NCI-H524 treated with DMSO at 0.1 percent for 48 hours (cell line): ENCODE data around the gene CUL4B.
A peak's percentile ranks its signal among the peaks of the same experiment; 100 is the strongest.
"Not testable (repeated sequence)": the region's sequence is repeated elsewhere in the genome, so short reads cannot be mapped to it uniquely, and the experiment has no call there.

Experiments
- DNase-seq: peaks from one replicate; lab custom pipeline; 2025; lab: John Stamatoyannopoulos, UW

Gene CUL4B

DNA sequence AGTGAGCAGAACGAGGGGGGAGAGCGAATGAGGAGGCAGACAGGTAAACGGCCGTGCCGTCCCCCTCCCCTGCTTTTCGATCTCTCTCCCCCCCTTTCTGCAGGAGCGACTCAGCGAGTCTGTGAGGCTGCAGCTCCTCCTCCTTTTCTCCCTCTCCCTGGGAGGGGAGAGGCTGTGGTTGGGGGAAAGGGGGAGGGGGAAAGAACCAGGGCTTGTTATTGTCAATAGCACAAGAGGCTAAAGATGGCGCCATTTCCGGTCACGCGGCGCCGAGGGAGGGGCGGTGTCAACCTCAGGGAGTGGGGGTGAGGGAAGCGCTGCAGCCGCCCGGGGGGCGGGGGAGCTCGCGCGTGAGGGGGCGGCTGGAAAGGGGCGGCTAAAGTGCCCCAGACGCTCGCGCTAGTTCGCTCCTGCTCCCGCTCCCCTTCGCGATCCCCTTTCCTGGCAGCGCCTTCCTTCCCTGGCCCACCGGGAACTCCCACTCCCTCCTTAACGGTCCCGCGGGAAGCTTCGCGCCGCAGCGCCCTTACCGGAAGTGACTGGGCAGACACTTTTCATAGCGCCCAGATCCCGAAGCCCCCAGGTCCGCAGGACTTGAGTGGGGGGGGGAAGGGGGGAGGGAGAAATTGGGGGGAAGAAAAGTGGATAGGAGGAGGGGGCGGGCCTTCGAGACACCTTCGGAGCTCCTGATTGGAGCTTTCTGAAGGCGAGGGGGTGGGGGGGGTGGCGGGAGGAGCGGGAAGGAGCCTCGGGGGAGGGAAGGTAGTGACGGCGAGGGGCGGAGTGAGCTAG is at the start of gene CUL4B:
Gene CUL4B (minus strand): TSS at position 121 of the 792 bp plus-strand sequence. CDS start 324 bp downstream, outside the sequence.
- peak; percentile 81 for DNase-seq

DNA sequence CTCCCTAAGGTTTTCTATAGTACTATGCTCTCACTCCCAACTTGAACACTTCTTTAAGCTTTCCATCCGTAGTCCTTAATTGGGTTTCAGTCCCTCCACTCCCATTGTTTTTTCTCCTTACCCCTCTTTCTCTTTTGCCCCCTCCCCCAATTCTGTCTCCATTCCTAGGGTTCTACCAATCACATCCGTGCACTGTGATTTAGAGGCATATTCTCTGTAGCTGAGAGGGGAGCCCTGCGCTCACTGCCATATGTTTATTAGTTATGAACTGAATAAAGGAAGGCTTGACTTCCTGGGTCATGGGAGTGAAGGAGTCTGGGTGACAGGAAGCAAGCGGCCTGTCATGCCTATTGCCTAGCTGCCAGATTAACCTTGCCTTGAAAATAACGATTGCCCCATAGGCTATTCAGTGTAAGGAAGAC is 43.6 kb upstream of the CUL4B start:
- peak; percentile 38 for DNase-seq

DNA sequence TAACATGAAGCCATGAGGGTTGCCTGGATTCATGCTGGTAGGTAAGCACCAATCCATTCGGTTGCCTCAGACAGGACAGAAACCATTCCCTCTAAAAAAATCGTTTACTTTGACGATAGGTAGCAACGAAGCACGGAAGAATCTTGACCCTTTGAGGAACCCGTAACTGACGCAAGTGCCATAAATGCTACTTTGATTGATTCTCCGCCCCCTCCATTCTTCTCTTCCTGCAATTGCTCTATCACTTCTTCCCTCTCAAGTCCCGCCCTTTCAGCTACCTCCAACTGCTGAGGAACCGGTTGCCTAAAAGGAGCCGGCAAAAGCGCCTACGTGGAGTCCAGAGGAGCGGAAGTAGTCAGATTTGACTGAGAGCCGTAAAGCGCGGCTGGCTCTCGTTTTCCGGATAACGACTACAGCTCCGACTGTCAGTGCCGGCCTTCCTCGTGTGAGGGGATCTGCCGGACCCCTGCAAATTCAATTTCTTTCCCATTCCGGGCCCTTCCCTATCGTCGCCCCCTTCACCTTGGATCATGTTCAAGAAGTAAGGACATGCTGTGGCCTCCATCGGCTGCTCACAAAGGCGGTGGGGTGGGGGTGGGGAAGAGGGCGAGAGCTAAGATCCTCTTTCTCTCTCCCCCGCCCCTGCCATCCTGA is 43.1 kb upstream of the CUL4B start, which contains the start of gene MCTS1:
Gene MCTS1 (plus strand): TSS at position 395 of the 654 bp plus-strand sequence. CDS start 136 bp downstream, at position 531.
- DNase-seq = peak; percentile 97

DNA sequence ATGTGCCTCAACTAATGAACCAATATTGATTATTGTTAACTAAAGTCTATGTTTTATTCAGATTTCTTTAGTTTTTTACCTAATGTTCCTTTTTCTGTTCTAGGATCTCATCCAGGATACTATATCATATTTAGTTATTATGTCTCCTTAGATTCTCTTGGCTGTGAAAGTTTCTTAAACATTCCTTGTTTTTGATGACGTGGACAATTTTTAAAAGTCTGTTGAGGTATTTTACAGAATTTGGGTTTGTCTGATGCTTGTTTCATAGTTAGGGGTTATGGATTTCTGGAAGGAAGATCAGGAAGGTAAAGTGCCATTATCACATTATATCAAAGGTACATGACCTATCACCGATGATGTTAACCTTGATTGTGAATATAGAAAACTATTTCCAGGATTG is 24.9 kb upstream of the CUL4B start:
- DNase-seq = no peak

DNA sequence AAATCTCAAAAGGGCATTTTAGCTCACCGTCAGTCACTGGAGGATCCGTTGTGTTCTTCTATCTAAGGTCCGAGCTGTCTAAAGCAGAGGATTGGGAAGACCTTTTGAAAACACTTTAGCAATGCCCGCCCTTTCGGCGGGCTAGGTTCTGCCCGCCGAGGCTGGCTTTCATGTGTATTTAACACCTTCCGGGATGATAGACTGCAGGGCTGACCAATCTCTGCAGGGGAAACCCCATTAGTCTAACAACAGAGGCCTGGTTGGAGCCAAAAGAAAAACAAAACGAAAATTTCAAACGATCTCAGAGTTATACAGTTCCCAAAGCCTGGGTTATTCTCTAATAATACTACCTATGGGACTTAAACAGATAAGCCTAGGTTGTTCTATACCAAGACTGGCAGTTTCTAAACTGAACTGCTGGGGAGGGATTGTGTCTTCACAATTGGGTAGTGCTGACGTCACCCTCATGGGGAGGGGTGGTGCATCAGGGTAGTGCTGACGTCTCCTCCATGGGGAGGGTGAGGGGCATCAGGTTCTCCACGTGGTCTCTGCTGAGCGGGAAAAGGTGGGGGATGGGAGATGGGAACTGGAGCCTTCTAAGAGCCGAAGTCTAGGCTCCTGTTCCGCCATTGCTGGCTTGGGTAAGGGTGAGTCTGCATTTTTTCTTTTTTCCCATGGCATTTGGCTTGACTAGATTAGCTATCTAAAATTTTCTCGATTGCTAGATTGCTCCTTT is 14.8 kb upstream of the CUL4B start:
- DNase-seq = no peak

DNA sequence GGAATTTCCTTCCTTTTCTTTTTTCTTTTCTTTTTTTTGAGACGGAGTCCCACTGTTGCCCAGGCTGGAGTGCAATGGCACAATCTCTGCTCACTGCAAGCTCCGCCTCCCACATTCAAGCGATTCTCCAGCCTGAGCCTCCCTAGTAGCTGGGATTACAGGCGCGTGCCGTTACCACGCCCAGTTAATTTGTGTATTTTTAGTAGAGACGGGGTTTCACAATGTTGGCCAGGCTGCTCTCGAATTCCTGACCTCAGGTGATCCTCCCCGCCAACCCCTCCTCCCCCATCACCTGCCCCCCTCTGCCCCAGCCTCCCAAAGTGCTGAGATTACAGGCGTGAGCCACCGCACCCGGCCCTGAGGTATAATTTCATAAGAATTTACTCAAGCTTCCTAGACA is 13.0 kb upstream of the CUL4B start:
- not testable (repeated sequence) for DNase-seq

DNA sequence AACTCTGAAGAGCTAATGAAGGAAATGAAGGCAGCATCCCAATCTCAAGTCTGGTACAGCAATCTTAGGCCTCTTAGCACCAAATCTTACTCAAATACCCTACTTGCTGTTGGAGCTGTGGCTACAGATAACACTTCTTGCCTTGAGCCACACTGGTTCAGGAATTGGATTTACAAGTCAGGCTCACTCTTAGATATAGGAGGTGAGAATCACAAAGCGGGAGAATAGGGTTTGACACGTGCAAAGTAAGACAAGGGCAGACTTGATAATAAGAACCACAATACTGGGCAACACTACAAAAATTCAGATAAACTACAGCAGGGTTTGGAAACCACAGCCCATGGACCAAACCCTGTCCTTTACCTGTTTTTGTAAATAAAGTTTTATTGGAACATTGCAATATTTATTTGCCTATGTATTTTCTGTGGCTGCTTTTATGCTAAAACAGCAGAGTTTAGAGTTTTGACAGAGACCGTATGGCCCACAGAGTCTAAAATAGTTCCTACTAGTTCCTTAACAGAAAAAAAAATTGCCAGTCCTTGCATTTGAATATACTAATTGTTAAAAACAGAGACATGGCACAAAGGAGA is 9.3 kb upstream of the CUL4B start:
- no peak for DNase-seq

DNA sequence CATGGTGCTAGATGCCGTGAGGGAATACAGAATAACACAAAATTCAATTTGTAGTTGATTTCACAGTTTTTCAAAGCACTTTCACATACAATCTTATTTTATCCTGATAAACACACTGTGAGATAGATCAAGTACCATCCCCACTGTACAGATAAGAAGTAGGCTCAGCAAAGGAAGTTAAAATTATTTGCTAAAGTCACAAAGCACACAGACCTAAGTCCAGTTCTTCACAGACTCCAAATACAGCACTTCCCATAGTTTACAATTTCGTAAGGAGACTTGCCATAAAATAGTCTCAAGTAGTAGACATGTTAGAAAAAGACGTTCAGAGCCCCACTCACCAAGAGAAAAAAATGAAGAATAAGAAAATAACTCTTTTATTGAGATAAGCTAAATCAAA is 7.8 kb upstream of the CUL4B start:
- no peak for DNase-seq

DNA sequence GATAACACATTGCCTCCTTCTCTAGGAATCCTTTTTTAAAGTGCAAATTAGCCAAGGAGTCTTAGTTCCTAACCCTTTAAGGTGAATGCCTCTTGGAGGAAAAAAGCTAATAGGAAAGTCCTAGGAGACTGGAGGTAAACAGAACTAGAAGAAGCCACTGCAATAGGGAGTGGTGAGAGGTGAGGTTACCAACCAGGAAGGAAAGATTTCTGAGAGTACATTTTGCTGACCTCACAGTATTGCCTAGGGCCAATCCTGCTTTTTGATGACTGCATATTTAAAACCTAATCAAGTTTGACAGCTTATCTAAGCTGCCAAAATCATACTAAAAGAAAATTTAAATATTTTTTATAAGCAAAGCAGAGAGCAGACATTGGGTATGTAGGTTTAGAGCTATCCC is 7.3 kb upstream of the CUL4B start:
- no peak for DNase-seq

DNA sequence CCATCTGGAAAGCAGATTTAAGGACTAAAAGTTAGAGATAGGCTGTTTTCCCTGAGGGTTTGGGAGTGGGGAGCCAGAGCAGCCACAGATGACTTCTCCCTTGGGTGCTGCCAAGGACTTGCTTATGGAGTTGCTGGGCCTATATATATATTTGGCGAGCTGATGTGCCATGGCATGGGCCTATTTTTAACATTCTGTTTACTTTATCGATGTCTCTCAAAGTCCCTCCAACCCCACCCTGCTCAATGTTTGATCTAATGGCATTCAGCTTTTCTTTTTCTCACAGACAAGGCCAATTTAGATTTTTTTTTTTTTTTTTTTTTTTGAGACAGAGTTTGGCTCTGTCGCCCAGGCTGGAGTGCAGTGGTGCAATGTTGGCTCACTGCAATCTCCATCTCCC is 6.1 kb upstream of the CUL4B start:
- no peak for DNase-seq

DNA sequence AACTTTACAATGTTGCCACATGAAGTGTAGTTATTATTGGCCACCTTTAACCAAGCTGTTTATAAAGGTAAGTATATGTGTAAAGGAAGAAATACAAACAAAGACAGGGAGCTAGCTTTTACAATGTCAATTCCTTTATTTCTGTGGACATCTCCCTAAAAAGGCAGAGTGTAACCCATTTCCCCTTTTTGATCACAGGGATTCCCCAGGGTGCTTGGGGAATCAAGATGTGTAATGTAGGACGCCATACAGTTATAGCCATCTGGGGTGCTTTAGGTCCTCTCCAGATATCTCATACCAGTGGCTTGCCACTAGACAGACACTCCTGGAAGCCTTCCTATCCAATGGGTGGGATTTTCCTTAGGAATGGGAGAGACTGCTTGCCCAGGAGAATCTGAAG is 4.2 kb upstream of the CUL4B start:
- no peak for DNase-seq

DNA sequence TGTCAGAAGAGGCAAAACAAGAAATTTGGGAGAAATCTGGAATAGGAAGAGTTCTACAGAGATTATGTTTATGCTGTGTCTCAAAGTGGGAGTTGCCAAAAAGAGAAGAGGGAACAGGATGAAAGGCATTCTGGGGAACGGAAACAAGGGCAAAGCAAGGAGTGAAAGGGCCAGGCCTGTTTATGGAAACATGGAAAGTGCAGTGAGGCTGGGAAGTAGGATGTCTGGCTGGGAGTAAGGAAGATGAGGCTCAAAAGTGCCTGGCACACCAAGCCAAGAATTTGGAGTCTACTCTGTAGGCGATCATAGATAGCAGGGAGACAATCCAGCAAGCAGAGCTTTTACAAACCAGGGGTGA is 1.8 kb upstream of the CUL4B start:
- DNase-seq = no peak

DNA sequence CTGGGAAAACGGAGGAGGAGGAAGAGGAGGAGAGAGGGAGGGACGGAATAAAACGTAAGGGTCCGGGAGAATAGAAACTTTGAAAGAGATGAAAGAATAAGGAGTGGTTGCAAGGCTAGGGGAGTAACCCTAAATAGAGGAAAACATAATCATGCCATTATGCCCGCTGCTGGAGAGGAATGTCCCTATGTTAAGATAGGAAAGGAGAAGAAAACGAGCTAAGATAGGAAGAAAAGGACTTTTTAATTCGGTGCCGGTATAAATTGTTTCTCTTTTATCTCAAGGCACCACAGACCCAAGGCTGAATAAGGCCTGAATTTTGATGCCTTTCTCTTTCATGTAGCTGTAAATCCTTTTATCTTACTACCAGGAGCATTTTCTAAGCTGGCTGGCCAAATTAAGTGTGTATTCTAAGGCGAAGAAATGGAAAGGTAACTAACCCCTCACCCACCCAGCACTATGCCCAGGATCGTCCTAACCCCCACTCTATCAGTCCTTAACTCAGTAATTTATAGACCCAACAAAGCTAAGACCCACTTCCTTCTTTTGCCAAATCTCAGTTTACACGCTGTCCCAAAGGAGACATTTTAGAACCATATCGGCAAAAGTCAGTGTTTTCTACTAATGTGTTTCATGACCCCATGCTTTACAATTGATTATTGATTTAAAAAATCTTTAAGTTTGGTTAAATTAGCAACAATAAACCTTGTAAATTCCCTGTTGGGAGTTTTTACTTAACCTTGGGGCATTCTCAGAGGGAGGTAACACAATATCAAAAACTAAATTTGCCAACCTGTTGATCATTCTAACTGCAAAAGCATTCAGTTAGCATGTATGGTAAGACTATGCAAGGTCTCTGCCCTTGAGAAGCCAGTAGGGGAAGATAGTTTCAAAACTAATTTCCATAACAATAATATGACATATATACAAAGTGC is 1.1 kb upstream of the CUL4B start:
- no peak for DNase-seq

DNA sequence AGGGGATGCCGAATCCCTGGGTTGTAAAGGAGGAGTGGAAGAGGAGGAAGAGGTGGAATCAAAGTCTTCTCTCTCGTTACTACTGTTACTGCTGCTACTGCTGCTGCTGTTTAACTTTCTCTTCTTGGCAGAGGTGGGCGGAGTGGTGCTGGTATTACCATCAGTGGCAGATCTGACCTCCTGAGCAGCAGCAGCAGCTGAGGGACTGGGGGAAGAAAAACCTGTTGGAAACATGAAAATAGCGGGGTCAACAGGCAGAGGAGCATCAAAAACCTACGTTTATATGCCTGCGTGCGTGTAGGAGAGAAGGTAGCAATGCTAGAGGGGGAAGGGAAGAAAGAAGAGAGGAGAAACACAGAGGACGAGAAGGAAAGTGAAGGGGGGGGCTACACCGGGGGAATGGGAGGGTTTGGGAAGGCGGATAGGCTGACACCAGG is 339 bp downstream of the CUL4B start:
- peak; percentile 17 for DNase-seq

DNA sequence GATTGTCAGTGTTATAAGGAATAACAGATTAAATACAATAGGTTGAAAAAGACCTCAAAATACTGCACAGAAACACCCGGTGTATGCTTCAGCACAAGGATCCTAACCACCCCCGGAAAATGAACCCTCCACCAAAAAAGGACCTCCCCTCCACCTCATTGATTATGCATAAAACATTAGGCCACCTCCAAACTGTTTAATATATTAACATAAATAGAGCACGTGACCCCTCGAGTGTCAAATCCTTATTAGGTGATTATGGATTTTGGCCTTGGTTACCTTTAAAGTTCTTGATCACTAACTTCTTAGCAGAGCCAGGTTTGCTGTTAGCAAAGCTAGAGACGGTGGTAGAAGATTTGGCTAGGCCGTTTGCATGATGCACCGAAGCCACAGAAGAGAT is 958 bp downstream of the CUL4B start:
- DNase-seq = no peak

DNA sequence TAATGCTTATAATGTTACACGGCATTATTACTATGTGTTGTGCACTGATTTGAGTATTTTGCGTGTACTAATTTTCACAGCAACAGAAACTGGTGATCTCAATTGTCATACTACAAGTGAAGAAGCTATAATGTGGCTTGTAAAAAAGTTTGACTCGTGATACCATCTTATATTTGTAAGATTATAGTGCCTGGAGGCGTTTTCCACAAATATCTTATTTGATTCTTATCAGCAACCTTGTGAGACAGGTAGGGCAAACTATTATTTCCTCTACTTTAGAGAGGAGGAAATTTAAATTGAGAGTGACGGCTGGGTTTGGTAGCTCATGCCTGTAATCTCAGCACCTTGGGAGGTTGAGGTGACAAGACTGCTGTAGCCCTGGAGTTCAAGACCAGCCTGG is 4.5 kb downstream of the CUL4B start:
- DNase-seq = no peak

DNA sequence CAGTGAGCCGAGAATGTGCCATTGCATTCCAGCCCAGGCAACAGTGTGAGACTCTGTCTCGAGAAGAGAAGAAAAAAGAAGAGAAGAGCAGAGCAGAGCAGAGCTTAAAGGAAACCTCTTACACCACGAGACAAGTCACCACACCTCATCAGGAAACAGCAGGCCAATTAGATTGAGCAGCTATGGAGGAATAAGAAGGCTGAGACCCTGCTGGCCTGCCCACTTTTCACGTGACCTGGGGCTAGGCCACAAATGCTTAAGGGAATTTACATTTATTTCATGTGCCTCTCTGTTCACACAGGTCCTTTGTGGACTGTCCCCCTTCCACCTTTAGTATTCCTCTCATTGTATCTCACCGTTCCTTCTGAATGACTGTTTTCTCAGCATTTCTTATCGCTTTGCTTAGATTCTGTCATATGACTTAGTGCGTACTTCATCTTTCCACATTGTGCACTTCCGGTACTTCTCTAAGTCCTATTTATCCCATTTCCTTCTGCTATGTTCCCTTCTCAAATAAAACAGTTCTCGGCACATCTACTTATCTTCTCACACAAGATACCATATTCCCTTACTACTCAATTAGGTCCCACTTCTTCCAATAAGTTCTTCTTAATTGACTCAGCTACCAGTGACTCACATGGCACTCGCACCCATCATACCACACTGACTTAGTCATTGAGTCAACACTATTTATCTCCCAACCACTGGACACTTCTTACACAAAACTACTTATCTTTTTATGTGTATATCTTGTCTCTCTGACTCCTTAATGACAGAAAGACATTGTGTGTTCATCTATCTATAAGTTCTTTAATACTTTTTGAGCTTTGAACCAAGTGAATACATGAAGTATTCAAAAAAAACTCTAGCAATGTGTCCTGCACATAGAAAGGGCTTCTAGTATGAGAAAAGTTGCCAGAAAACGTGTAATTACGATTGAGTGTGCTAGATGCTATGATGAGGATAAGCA is 11.0 kb downstream of the CUL4B start:
- DNase-seq = no peak

DNA sequence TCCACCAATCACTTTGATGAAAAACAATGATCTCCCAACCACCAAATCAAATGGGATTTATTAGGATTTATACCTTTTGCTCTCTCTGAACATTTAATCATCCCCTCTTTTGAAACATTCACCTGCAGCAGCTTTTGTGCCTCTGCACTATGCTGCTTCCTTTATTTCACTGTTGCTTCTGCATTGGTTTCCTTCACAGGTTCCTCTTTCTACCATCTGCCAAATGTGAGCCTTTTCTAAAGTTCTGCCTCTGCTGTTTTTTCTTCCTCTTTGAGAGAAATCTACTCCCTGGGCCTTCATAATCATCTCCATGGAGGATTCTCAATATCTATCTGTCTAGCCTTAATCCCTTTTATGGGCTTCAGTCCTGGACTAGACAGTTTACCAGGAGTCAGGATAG is 24.7 kb downstream of the CUL4B start:
- DNase-seq = no peak

DNA sequence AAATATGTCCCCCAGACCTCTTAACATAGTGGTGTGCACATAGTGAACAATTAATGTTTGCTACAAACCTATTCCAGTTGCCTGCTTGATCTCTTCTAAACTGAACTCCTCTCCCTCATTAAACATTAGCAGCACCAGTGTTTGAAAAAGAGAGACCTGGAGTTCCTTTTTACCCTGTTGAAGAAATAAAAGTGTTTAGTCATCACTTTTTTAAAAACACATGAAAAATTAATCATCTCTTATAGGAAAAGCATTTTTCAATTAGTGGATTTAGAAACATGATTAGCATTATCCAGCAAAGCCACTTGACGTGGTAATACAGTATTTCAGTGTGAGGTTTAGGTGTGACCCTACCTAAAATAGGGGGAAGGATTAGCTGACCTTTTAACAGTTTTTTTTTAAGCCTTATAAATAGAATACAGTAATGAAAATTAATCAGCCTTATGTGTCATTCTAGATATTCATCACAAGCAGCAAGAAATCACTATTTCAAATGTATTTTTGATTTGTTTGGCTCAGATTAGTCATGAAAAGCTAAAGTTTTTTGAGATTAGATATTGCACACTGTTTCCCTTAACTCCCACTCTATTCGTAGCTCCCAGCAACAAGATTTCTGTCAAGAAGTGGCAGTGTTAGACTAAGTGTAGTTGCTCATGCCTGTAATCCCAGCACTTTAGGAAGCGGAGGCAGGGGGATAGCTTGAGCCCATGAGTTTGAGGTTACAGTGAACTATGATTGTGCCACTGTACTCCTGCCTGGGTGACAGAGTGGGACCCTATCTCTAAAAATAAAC is 26.2 kb downstream of the CUL4B start:
- no peak for DNase-seq
